NOMO-1 treated with DMSO at 0.1 percent for 48 hours (cell line): ENCODE measurements around the gene OR1A2.
"Not testable (repeated sequence)": the region's sequence is repeated elsewhere in the genome, so short reads cannot be mapped to it uniquely, and the experiment has no call there.

Experiments used
- DNase-seq: peaks from one replicate; lab custom pipeline; 2025; ENCODE audit not compliant: unreplicated experiment; lab: John Stamatoyannopoulos, UW

Gene OR1A2

GRCh38 chr17:3197219-3197618 is at the start of gene OR1A2:
OR1A2 (plus strand) TSS chr17:3197519; CDS start chr17:3197519, 0 bp downstream.
- DNase-seq, result no peak

- DNase-seq, result peak; percentile 94
These were observed 40.1 kb upstream of the OR1A2 start for GRCh38 chr17:3157218-3157617.

- DNase-seq, result peak; percentile 89
These were observed 29.7 kb upstream of the OR1A2 start for GRCh38 chr17:3167574-3167973.

GRCh38 chr17:3189961-3190360 is 7.4 kb upstream of the OR1A2 start:
- DNase-seq, result no peak

GRCh38 chr17:3207367-3207766 is 10.0 kb downstream of the OR1A2 start, which contains the start of gene OR1A1:
OR1A1 (plus strand) TSS chr17:3207667; CDS start chr17:3215621, 7,954 bp downstream.
- no peak for DNase-seq

- no peak for DNase-seq
These were observed 11.2 kb downstream of the OR1A2 start for GRCh38 chr17:3208484-3208883.

GRCh38 chr17:3213001-3213400 is 15.7 kb downstream of the OR1A2 start:
- no peak for DNase-seq

GRCh38 chr17:3213587-3213986 is 16.3 kb downstream of the OR1A2 start:
- no peak for DNase-seq

- DNase-seq, result not testable (repeated sequence)
These were observed 22.7 kb downstream of the OR1A2 start for GRCh38 chr17:3219978-3220377.

GRCh38 chr17:3221850-3222249 is 24.5 kb downstream of the OR1A2 start:
- DNase-seq, result no peak

- DNase-seq, result no peak
These were observed 25.2 kb downstream of the OR1A2 start for GRCh38 chr17:3222505-3222904.

- not testable (repeated sequence) for DNase-seq
These were observed 27.5 kb downstream of the OR1A2 start for GRCh38 chr17:3224721-3225352.

GRCh38 chr17:3232300-3232699 is 35.0 kb downstream of the OR1A2 start:
- not testable (repeated sequence) for DNase-seq

GRCh38 chr17:3238685-3239084 is 41.4 kb downstream of the OR1A2 start:
- peak; percentile 90 for DNase-seq

GRCh38 chr17:3241044-3241443 is 43.7 kb downstream of the OR1A2 start:
- DNase-seq, result not testable (repeated sequence)

GRCh38 chr17:3244841-3245240 is 47.5 kb downstream of the OR1A2 start:
- peak; percentile 54 for DNase-seq
